Femur (tissue), 1 donor: ENCODE results near the gene MAPK8.
A peak's percentile ranks its signal among the peaks of the same experiment; 100 is the strongest.

ENCODE experiments used
- DNase-seq: peaks from one replicate; pipeline ENCODE4 v3.0.0-alpha.2; 2017

Gene MAPK8

GRCh38 chr10:48480397-48481374 lies 174.2 kb downstream of the MAPK8 start:
- DNase-seq: peak; percentile 27

- no peak for DNase-seq
Measured at GRCh38 chr10:48481385-48481784, 174.9 kb downstream of the MAPK8 start.

GRCh38 chr10:48482207-48482606 lies 175.7 kb downstream of the MAPK8 start:
- no peak for DNase-seq

GRCh38 chr10:48484911-48485310 lies 178.4 kb downstream of the MAPK8 start:
- DNase-seq: no peak

GRCh38 chr10:48485711-48486110 lies 179.2 kb downstream of the MAPK8 start:
- no peak for DNase-seq

GRCh38 chr10:48487244-48487643 lies 180.8 kb downstream of the MAPK8 start:
- no peak for DNase-seq
